Right atrium auricular region (tissue), 2 donors: ENCODE results near the gene OTUD3. TPM values are rescaled to one million over a fixed set of nuclear protein-coding genes. Genes with fewer than 3 reads are reported as not detected.

Experiments
- DNase-seq: peaks from one replicate; pipeline ENCODE4 v3.0.0-alpha.2; 2019; ENCODE audit warnings: low spot score
- H3K27ac ChIP-seq, 2 donors: fragments of 200-600 bp; sonication (generic); 1 replicate in 1 of 2; 2 replicates in 1 of 2; pipeline ENCODE4 v1.5.1; 2016 to 2019
- H3K27me3 ChIP-seq, 2 donors: fragments of 200-600 bp; sonication (generic); one replicate each; pipeline versions ENCODE4 v1.5.1 to v1.6.0; 2017 to 2019
- H3K36me3 ChIP-seq: fragments of 200-600 bp; sonication (generic); one replicate; pipeline ENCODE4 v1.5.1; 2016
- H3K4me1 ChIP-seq, 2 donors: fragments of 200-600 bp; sonication (generic); one replicate each; pipeline versions ENCODE4 v1.5.1 to v1.6.0; 2017 to 2019
- H3K4me3 ChIP-seq, 2 donors: fragments of 200-600 bp; sonication (generic); 1 replicate in 1 of 2; 2 replicates in 1 of 2; pipeline ENCODE4 v1.5.1; 2017 to 2019; ENCODE audit warnings: mild to moderate bottlenecking in 1 of 2, moderate library complexity in 1 of 2
- H3K9me3 ChIP-seq, 2 donors: fragments of 200-600 bp; sonication (generic); one replicate each; pipeline ENCODE4 v1.5.1; 2019
- total RNA-seq, 2 donors: library from RNA; depleted of rRNA; stranded (reverse); fragments of >200 nt; gene quantifications; one replicate each; pipeline ENCODE4 v1.1.0, GENCODE V29; 2016
- TF ChIP-seq, protein P1 (sequence below), 2 donors: fragments of 200-600 bp; sonication (generic); IDR thresholded peaks; one replicate each; pipeline ENCODE4 v1.5.1; 2019; ENCODE audit warnings: antibody characterized with exemption in 2 of 2

Gene OTUD3
- total RNA-seq, 2 donors from 2014 or later, result 2.4 to 31.6 TPM

DNA sequence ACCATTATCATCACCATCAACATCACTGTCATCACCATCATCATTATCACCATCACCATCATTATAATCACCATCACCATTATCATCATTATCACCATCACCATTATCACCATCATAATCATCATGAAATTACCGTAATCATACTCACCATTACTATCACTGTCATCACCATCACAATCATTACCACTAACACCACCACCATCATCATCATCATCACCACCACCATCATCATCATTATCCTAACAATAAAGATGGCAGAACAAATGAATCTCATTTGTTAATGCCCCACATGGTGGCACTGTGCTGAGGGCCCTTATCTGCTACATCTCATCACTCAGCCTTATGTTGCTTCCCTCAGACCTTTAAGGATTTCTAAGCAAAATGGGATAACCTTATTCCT lies 50.7 kb downstream of the OTUD3 start:
- H3K4me3 ChIP-seq, result no peak overlapping the region
- peaks cover 0 to 15% of the 10 kb centered on the region in 2 donors for H3K9me3 ChIP-seq
- DNase-seq, result no peak
- H3K4me1 ChIP-seq, result no peaks in the 10 kb centered on the region
- TF ChIP-seq, protein P1, sequence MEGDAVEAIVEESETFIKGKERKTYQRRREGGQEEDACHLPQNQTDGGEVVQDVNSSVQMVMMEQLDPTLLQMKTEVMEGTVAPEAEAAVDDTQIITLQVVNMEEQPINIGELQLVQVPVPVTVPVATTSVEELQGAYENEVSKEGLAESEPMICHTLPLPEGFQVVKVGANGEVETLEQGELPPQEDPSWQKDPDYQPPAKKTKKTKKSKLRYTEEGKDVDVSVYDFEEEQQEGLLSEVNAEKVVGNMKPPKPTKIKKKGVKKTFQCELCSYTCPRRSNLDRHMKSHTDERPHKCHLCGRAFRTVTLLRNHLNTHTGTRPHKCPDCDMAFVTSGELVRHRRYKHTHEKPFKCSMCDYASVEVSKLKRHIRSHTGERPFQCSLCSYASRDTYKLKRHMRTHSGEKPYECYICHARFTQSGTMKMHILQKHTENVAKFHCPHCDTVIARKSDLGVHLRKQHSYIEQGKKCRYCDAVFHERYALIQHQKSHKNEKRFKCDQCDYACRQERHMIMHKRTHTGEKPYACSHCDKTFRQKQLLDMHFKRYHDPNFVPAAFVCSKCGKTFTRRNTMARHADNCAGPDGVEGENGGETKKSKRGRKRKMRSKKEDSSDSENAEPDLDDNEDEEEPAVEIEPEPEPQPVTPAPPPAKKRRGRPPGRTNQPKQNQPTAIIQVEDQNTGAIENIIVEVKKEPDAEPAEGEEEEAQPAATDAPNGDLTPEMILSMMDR (IDR thresholded peaks at IDR 0.05), result no peak
- H3K27me3 ChIP-seq, result no peaks in the 10 kb centered on the region
- no peaks in the 10 kb centered on the region for H3K36me3 ChIP-seq
- no peak overlapping the region for H3K27ac ChIP-seq

DNA sequence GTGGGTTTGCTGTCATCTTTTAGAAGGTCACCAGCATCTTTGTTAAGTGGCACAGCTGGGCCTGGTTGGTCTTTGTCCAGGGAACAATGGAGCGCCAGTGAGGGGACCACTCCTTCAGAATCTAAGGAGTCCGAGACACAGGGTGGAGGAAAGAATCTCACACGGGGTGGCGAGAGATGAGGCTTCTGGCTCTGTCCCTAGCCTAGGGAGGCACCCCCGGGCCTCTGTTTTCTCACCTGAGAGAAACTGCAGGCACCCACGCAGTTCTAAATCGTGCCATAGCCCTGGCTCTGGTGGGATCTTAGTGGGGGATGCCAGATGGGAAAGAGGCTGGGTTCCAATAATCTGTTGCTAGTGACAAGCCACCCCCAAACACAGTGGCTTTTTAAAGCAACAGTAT lies 52.1 kb downstream of the OTUD3 start:
- TF ChIP-seq, protein P1 (IDR thresholded peaks at IDR 0.05), result no peak
- Histone ChIP-seq H3K36me3 (no peaks in the 10 kb centered on the region), H3K9me3 (peaks cover 0 to 15% of the 10 kb centered on the region in 2 donors), H3K4me3 (no peak overlapping the region), H3K27ac (no peak overlapping the region), H3K27me3 (no peaks in the 10 kb centered on the region), H3K4me1 (no peaks in the 10 kb centered on the region)
- DNase-seq, result no peak

DNA sequence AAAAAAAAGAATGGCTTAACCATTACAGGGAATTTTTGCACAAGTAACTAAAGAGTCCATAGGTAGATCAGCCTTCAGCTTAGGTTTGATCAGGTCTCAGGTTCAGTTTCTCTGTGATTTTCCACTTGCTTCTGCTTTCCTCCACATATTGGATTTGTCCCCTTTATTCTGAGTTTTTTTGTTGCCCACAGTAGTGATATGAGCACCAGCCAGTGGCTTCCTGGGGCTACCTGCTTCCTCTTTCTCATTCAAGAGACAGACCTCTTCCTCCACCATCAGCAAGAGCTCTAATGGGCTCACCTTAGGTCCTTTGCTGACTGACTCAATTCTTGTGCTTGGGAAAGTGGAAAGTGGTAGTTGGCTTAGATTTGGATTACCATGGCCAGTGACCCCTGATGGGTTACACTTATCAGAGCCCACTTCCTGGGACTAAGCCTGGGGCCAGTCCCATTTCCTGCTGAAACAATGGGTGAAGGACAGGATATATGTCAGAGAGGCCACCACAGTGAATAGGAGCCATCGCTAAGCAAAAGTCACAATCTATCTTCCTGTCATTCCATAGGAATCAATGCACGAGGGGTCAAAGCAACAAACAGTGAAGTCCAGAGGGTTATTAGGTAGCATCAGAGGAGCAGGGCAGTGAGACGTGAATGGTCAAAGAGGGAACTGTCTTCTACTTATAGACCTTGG lies 54.0 kb downstream of the OTUD3 start:
- DNase-seq, result no peak
- Histone ChIP-seq H3K4me3 (no peak overlapping the region), H3K27ac (no peak overlapping the region), H3K36me3 (no peaks in the 10 kb centered on the region), H3K9me3 (peaks cover 0 to 15% of the 10 kb centered on the region in 2 donors), H3K27me3 (no peaks in the 10 kb centered on the region), H3K4me1 (no peaks in the 10 kb centered on the region)
- TF ChIP-seq, protein P1 (IDR thresholded peaks at IDR 0.05), result no peak

DNA sequence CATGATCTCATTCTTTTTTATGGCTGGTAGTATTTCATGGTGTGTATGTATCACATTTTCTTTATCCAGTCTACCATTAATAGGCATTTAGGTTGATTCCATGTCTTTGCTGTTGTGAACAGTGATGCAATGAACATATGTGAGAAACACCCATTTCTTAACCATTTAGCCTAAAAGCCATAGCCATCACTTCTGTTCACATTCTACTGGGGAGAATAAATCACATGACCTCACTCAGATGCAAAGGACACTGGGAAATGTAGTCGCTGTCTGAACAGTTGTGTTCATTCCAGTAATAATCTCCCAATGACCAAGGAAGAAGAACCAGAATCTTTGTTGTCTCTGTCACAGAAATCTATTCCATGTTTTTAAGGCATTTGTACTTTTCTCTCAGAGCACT lies 56.3 kb downstream of the OTUD3 start:
- H3K36me3 ChIP-seq, result no peaks in the 10 kb centered on the region
- H3K4me1 ChIP-seq, result no peaks in the 10 kb centered on the region
- H3K27me3 ChIP-seq, result no peaks in the 10 kb centered on the region
- H3K27ac ChIP-seq, result no peak overlapping the region
- TF ChIP-seq, protein P1 (IDR thresholded peaks at IDR 0.05), result no peak
- H3K9me3 ChIP-seq, result no peaks in the 10 kb centered on the region
- no peak overlapping the region for H3K4me3 ChIP-seq
- DNase-seq, result no peak

DNA sequence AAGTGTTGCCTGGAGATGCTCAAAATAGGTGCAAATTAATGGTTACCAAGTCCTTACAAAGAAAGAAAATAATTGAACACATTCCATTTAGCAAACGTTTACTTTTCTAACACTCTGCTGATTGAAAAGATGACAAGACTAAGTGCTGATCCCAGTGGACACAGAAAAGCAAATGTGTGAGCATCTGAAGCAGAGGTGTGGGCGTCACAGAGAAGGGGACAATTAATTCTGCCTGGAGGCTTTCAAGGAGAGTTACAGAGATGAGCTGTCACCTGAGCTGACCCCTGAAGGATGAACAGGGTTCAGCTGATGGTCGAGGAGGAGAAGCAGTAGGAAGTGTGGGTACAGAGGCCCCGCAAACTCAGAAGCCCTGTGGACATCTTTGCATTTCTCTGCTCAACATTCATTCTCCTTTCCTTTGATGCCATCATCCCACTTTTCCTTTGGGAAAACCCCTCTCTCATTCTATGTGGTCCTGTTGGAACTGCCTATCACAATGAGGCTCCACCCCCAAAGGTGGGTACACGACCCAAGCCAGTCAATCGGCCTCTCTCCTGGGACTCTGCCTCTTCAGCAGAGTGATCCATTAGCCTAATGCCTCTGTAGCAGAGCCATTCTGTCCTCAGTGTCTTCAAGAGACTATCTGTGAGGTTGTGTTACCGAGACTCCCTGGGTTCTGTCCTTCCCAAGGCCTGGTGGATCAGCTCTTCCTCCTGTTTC lies 58.5 kb downstream of the OTUD3 start:
- H3K27ac ChIP-seq, result no peak overlapping the region
- TF ChIP-seq, protein P1 (IDR thresholded peaks at IDR 0.05), result no peak
- no peak for DNase-seq

More for the DNA sequence above, 58.5 kb downstream of the OTUD3 start:
- H3K36me3 ChIP-seq, result no peaks in the 10 kb centered on the region
- no peaks in the 10 kb centered on the region for H3K9me3 ChIP-seq
- no peaks in the 10 kb centered on the region for H3K4me1 ChIP-seq
- no peaks in the 10 kb centered on the region for H3K27me3 ChIP-seq
- H3K4me3 ChIP-seq, result no peak overlapping the region
